ENCODE results near the gene MARK4.

- no peak for TF ChIP-seq TP53 (CRISPR knock-in tag; IDR thresholded peaks at IDR 0.05)
- TF ChIP-seq BHLHE40 (IDR thresholded peaks at IDR 0.05; ENCODE audit: low read depth, low read length): no peak
- no peak for TF ChIP-seq CTCF (IDR thresholded peaks at IDR 0.05)
- TF ChIP-seq EP300 (IDR thresholded peaks at IDR 0.05): no peak
These were observed 76.5 kb downstream of the MARK4 start for GRCh38 chr19:45327404-45328143.
